Measurements from ENCODE around the gene KRTAP12-2.

Gene KRTAP12-2

GRCh38 chr21:44626673-44627143 lies 40.0 kb downstream of the KRTAP12-2 start, which contains the start of gene KRTAP10-9:
KRTAP10-9 (plus strand) TSS chr21:44627093; CDS start chr21:44627172, 79 bp downstream.
- in situ Hi-C loops (cut with HindIII; ENCODE audit: low pct_ligation_motif_present, low sequenced_read_pairs): no loop called here
- Histone ChIP-seq H3K36me3 (replicated peaks) (no peaks in the 10 kb centered on the region), H3K4me3 (ENCODE audit: low read depth, low read length) (no peak within 1 kb of the TSS), H3K27me3 (replicated peaks) (no peaks in the 10 kb centered on the region), H3K27ac (no peak within 1 kb of the TSS)
- TF ChIP-seq CTCF (IDR thresholded peaks at IDR 0.05; ENCODE audit: low read depth, low read length, missing control alignments): no peak
- no peak for DNase-seq

GRCh38 chr21:44626262-44626661 lies 40.5 kb downstream of the KRTAP12-2 start:
- H3K36me3 ChIP-seq (replicated peaks): no peaks in the 10 kb centered on the region
- no peak overlapping the region for H3K4me3 ChIP-seq (ENCODE audit: low read depth, low read length)
- no peaks in the 10 kb centered on the region for H3K27me3 ChIP-seq (replicated peaks)
- H3K27ac ChIP-seq: no peak overlapping the region
- in situ Hi-C loops (cut with HindIII; ENCODE audit: low pct_ligation_motif_present, low sequenced_read_pairs): no loop called here
- DNase-seq: no peak
- TF ChIP-seq CTCF (IDR thresholded peaks at IDR 0.05; ENCODE audit: low read depth, low read length, missing control alignments): no peak

GRCh38 chr21:44625756-44626155 lies 41.0 kb downstream of the KRTAP12-2 start:
- DNase-seq: no peak
- no peaks in the 10 kb centered on the region for H3K36me3 ChIP-seq (replicated peaks)
- in situ Hi-C loops (cut with HindIII; ENCODE audit: low pct_ligation_motif_present, low sequenced_read_pairs): no loop called here
- H3K4me3 ChIP-seq (ENCODE audit: low read depth, low read length): no peak overlapping the region
- no peak for TF ChIP-seq CTCF (IDR thresholded peaks at IDR 0.05; ENCODE audit: low read depth, low read length, missing control alignments)
- H3K27me3 ChIP-seq (replicated peaks): no peaks in the 10 kb centered on the region
- no peak overlapping the region for H3K27ac ChIP-seq

GRCh38 chr21:44623575-44623974 lies 43.2 kb downstream of the KRTAP12-2 start:
- Histone ChIP-seq H3K27me3 (replicated peaks) (no peaks in the 10 kb centered on the region), H3K36me3 (replicated peaks) (no peaks in the 10 kb centered on the region), H3K4me3 (ENCODE audit: low read depth, low read length) (no peak overlapping the region), H3K27ac (no peak overlapping the region)
- in situ Hi-C loops (cut with HindIII; ENCODE audit: low pct_ligation_motif_present, low sequenced_read_pairs): no loop called here
- DNase-seq: no peak
- no peak for TF ChIP-seq CTCF (IDR thresholded peaks at IDR 0.05; ENCODE audit: low read depth, low read length, missing control alignments)

GRCh38 chr21:44619886-44620285 lies 46.8 kb downstream of the KRTAP12-2 start:
- no peak for TF ChIP-seq CTCF (IDR thresholded peaks at IDR 0.05; ENCODE audit: low read depth, low read length, missing control alignments)
- DNase-seq: no peak
- H3K27ac ChIP-seq: no peak overlapping the region
- no peaks in the 10 kb centered on the region for H3K36me3 ChIP-seq (replicated peaks)
- no peaks in the 10 kb centered on the region for H3K27me3 ChIP-seq (replicated peaks)
- H3K4me3 ChIP-seq (ENCODE audit: low read depth, low read length): no peak overlapping the region
- in situ Hi-C loops (cut with HindIII; ENCODE audit: low pct_ligation_motif_present, low sequenced_read_pairs): no loop called here

GRCh38 chr21:44618909-44619308 lies 47.8 kb downstream of the KRTAP12-2 start:
- no peak overlapping the region for H3K4me3 ChIP-seq (ENCODE audit: low read depth, low read length)
- no peak overlapping the region for H3K27ac ChIP-seq
- in situ Hi-C loops (cut with HindIII; ENCODE audit: low pct_ligation_motif_present, low sequenced_read_pairs): no loop called here
- no peak for TF ChIP-seq CTCF (IDR thresholded peaks at IDR 0.05; ENCODE audit: low read depth, low read length, missing control alignments)
- DNase-seq: no peak
- no peaks in the 10 kb centered on the region for H3K36me3 ChIP-seq (replicated peaks)
- H3K27me3 ChIP-seq (replicated peaks): no peaks in the 10 kb centered on the region

Measured in brain microvascular endothelial cell (primary cell).